HG02970 (cell line): Measurements from ENCODE around the gene CEP128.

Experiments used
- ATAC-seq: cut with Tn5 transposase; IDR thresholded peaks from one replicate; pipeline ENCODE4 v1.9.1; 2021; ENCODE audit warnings: mild to moderate bottlenecking, moderate library complexity, moderate number of reproducible peaks; ENCODE audit not compliant: unreplicated experiment, low FRiP score

CEP128 gene

GRCh38 chr14:80627745-80628144 is 313.8 kb downstream of the CEP128 start:
- ATAC-seq = no peak

GRCh38 chr14:80624581-80624980 is 317.0 kb downstream of the CEP128 start:
- no peak for ATAC-seq

GRCh38 chr14:80621701-80622100 is 319.8 kb downstream of the CEP128 start:
- ATAC-seq = no peak

- no peak for ATAC-seq
Measured at GRCh38 chr14:80620434-80620833, 321.1 kb downstream of the CEP128 start.

- no peak for ATAC-seq
Measured at GRCh38 chr14:80618751-80619329, 322.7 kb downstream of the CEP128 start.

GRCh38 chr14:80615831-80616230 is 325.7 kb downstream of the CEP128 start:
- ATAC-seq = no peak

- ATAC-seq = no peak
Measured at GRCh38 chr14:80609055-80609454, 332.5 kb downstream of the CEP128 start.

GRCh38 chr14:80608563-80608962 is 333.0 kb downstream of the CEP128 start:
- no peak for ATAC-seq

GRCh38 chr14:80607430-80608190 is 333.9 kb downstream of the CEP128 start:
- ATAC-seq = no peak

GRCh38 chr14:80606347-80606772 is 335.2 kb downstream of the CEP128 start:
- no peak for ATAC-seq

- ATAC-seq = no peak
Measured at GRCh38 chr14:80605536-80605935, 336.0 kb downstream of the CEP128 start.

- ATAC-seq = no peak
Measured at GRCh38 chr14:80602946-80603345, 338.6 kb downstream of the CEP128 start.

GRCh38 chr14:80587096-80587724 is 354.3 kb downstream of the CEP128 start:
- peak; percentile 95 for ATAC-seq

- ATAC-seq = no peak
Measured at GRCh38 chr14:80586131-80586530, 355.4 kb downstream of the CEP128 start.

- no peak for ATAC-seq
Measured at GRCh38 chr14:80585506-80585835, 356.1 kb downstream of the CEP128 start.

GRCh38 chr14:80584744-80585505 is 356.6 kb downstream of the CEP128 start:
- no peak for ATAC-seq

- ATAC-seq = no peak
Measured at GRCh38 chr14:80577599-80577998, 363.9 kb downstream of the CEP128 start.

- no peak for ATAC-seq
Measured at GRCh38 chr14:80576401-80576800, 365.1 kb downstream of the CEP128 start.

- ATAC-seq = no peak
Measured at GRCh38 chr14:80575763-80576162, 365.8 kb downstream of the CEP128 start.

GRCh38 chr14:80572666-80573065 is 368.9 kb downstream of the CEP128 start:
- no peak for ATAC-seq

GRCh38 chr14:80570930-80571298 is 370.6 kb downstream of the CEP128 start:
- ATAC-seq = no peak
